Endodermal cell (in vitro differentiated cells): ENCODE measurements around the gene CRYGN. TPM values are rescaled to one million over a fixed set of nuclear protein-coding genes. Genes with fewer than 3 reads are reported as not detected.
A peak's percentile ranks its signal among the peaks of the same experiment; 100 is the strongest.

Experiments used
- DNase-seq: peaks from one replicate; pipeline ENCODE4 v3.0.0-alpha.2; 2017
- H3K27ac ChIP-seq: 2 replicates; pipeline ENCODE4 v1.5.1; 2013; ENCODE audit warnings: mild to moderate bottlenecking, low read depth, low read length, moderate library complexity
- H3K27me3 ChIP-seq: 2 replicates; pipeline ENCODE4 v1.6.1; 2013; ENCODE audit warnings: mild to moderate bottlenecking, low read length, moderate library complexity; ENCODE audit not compliant: insufficient read depth, control insufficient read depth, poor library complexity, severe bottlenecking
- H3K36me3 ChIP-seq: 2 replicates; pipeline ENCODE4 v1.7.0; 2013; ENCODE audit warnings: mild to moderate bottlenecking, low read length, moderate library complexity; ENCODE audit not compliant: control insufficient read depth, insufficient read depth
- H3K4me1 ChIP-seq: one replicate; pipeline ENCODE4 v1.7.0; 2013; ENCODE audit warnings: low read length; ENCODE audit not compliant: control insufficient read depth, insufficient read depth
- H3K4me3 ChIP-seq: 2 replicates; pipeline ENCODE4 v1.5.1; 2013; ENCODE audit warnings: mild to moderate bottlenecking, low read length, moderate library complexity
- H3K9ac ChIP-seq: 2 replicates; pipeline ENCODE4 v1.6.1; 2013; ENCODE audit warnings: mild to moderate bottlenecking, low read length, moderate library complexity; ENCODE audit not compliant: poor library complexity, severe bottlenecking; ENCODE audit errors: extremely low read depth
- H3K9me3 ChIP-seq: 2 replicates; pipeline ENCODE4 v1.6.1; 2013; ENCODE audit warnings: mild to moderate bottlenecking, low read length, moderate library complexity; ENCODE audit not compliant: control insufficient read depth
- H3K27ac Mint-ChIP-seq: 2 replicates; pipeline ENCODE4 v1.8.0; 2020; ENCODE audit warnings: mixed read lengths
- H3K27me3 Mint-ChIP-seq: 2 replicates; pipeline ENCODE4 v1.8.0; 2021; ENCODE audit warnings: mild to moderate bottlenecking, mixed read lengths; ENCODE audit not compliant: insufficient read depth
- H3K36me3 Mint-ChIP-seq: 2 replicates; pipeline ENCODE4 v1.8.0; 2020; ENCODE audit warnings: low read depth, mixed read lengths
- H3K4me1 Mint-ChIP-seq: 2 replicates; pipeline ENCODE4 v1.8.0; 2020; ENCODE audit warnings: mixed read lengths
- H3K4me3 Mint-ChIP-seq: 2 replicates; pipeline ENCODE4 v1.8.0; 2020; ENCODE audit warnings: mild to moderate bottlenecking, moderate library complexity, mixed read lengths
- H3K9me3 Mint-ChIP-seq: 2 replicates; pipeline ENCODE4 v1.8.0; 2020; ENCODE audit warnings: mild to moderate bottlenecking, mixed read lengths
- CTCF ChIP-seq: fragments of 200-600 bp; sonication (generic); conservative IDR thresholded peaks from 2 replicates; pipeline ENCODE4 v1.5.0; 2021; ENCODE audit warnings: antibody characterized with exemption, mild to moderate bottlenecking
- WGBS, 2 experiments: methylation state at CpG; one replicate each; pipeline versions ENCODE4 v1.1.5 to v1.1.7; 2013; ENCODE audit warnings: missing lambda C conversion rate in 2 of 2, mixed read lengths in 1 of 2; ENCODE audit not compliant: insufficient coverage in 1 of 2, insufficient read length in 1 of 2; 5-methylcytosine and 5-hydroxymethylcytosine counted together
- total RNA-seq, 2 donors: library from RNA; stranded (reverse); fragmentation: NEBNext Ultra II Directional in 1 of 2; extraction: Animal tissue kit (Norgen Biotek cat#: 25700) in 1 of 2; gene quantifications; 2 replicates in 1 of 2; 3 replicates in 1 of 2; pipeline ENCODE4 v1.2.1, GENCODE V29; 2021

Gene CRYGN
- total RNA-seq, 2 donors from 2014 or later = 2.3 to 4.4 TPM

DNA sequence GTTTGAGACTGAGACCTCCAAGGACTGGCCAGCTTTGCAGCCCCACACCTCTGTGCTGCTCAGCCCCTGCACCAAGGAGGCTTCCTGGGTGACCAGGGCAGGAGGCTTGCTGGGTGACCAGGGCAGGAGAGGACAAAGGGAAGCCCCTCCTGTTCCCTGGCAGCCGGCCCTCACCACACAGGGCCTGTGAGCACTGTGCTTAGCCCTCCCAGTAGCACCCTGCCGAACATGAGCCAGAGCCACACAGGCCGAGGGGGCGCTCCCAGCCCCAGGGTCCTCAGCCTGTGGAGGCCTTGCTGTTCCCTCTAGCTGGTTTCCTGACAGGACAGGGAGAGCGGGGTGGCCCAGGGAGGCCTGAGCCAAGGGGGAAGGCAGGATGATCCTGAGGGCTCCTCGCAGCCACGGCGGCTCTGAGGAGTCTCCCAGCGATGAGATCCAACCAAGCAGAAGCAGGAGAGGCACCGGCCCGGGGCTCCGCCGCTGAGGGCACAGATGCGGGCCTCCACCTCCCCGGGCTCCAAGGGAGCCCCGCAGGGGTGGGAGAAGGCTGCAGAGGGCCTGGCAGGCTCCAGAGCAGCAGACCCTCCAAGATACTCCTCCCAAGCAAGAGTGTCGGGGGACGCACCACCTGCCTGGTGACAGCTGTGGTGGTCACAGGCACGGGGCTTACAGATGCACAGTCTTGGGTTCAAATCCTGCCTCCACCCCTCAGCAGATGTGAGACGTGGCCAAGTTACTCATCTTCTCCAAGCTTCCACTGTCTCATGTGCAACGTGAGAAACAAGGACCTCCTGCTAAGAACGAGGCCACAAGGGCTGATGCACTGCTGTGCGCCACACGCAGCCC is 52.6 kb downstream of the CRYGN start:
- WGBS, 2 experiments = 90 to 93% methylated on average over 20 to 24 of the region's 24 CpGs
- H3K36me3 Mint-ChIP-seq = peaks cover 53% of the 10 kb centered on the region

DNA sequence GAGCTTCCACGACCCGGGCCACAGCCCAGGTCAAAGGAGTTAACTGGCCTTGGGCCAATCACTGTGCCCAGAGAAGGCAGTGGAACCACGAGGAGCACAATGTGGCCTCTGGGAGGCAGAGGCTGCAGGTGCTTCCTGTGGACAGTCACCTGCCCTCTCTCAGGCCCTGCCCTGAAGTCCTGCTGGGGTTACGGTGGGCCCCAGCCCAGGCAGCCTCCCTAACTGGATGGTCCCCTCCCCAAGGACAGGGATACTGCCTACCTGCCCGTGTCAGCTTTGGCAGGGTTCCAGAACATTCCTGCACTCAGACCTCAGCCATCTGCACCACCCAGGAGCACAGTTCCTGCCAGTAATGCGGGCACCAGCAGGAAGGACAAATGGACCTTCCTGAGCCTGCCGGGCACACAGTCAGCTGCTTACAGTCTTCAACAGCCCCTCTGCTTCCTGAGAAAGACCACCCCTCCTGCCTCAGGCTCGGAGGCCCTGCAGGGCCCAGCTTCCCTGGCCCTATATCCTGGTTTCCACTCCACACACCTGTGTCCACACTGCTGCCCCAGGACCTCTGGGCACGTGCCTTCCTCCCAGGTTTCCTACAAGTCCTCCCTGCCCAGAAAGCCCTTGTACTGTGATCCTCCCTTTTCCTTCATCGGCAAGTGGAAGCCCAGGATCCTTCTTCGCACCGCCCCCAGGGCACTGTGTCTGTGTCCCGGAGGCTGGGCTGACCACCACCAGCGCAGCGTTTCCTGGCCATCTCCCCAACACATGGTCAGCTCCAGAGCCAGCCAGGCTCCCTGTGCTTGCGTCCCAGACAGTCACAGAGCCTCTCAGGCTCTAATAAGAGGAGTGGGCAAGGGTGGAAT is 53.4 kb downstream of the CRYGN start:
- no peak for TF ChIP-seq CTCF
- peaks cover 3% of the 10 kb centered on the region for H3K4me1 ChIP-seq

More for the DNA sequence above, 52.6 kb downstream of the CRYGN start:
- Mint-ChIP-seq H3K4me1 (peaks cover 6% of the 10 kb centered on the region), H3K27me3 (peaks cover 24% of the 10 kb centered on the region), H3K27ac (no peak overlapping the region), H3K9me3 (no peaks in the 10 kb centered on the region), H3K4me3 (no peak overlapping the region)
- no peaks in the 10 kb centered on the region for H3K9me3 ChIP-seq
- H3K4me1 ChIP-seq = peaks cover 1% of the 10 kb centered on the region
- no peak for DNase-seq
- no peak overlapping the region for H3K27ac ChIP-seq
- H3K27me3 ChIP-seq = peaks cover 21% of the 10 kb centered on the region
- H3K4me3 ChIP-seq = no peak overlapping the region
- peaks cover 13% of the 10 kb centered on the region for H3K36me3 ChIP-seq
- no peak for TF ChIP-seq CTCF
- H3K9ac ChIP-seq = no peak overlapping the region

DNA sequence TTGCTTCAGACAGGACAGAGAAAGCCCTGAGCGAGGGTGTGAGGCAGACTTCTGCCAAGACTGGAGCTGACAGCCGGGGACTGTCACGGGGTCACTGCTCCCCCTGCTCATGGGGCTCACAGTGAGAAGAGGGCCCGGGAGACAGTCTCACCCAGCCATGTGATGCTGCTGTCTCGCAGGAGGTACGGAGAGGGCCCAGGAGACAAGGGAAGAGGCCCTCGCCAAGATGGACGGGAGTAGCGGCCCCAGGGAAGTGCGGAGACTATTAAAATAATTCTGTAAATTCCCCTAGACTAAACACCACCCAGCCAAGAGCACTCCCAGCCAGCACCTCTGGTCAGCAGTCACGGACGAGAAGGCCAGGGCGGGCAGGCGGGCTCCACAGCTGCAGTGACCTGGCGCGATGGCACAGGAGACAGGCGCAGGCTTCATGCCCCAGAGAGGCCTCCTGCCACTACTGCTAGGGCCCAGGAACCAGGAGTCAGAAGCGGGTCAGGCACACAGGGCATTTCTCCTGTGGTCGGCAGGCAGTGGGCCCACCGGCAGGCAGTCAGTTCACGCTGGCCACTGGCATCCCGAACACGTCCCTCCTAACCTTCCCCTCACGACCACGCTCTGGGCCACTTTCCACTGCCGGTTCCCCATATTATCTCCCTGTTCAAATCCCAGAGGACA is 54.2 kb downstream of the CRYGN start:
- Mint-ChIP-seq H3K27ac (no peak overlapping the region), H3K4me3 (no peak overlapping the region), H3K4me1 (peaks cover 10% of the 10 kb centered on the region), H3K9me3 (no peaks in the 10 kb centered on the region), H3K36me3 (peaks cover 49% of the 10 kb centered on the region), H3K27me3 (peaks cover 28% of the 10 kb centered on the region)
- Histone ChIP-seq H3K27me3 (peaks cover 29% of the 10 kb centered on the region), H3K27ac (no peak overlapping the region), H3K9ac (no peak overlapping the region), H3K4me3 (no peak overlapping the region), H3K4me1 (peaks cover 3% of the 10 kb centered on the region), H3K9me3 (no peaks in the 10 kb centered on the region), H3K36me3 (peaks cover 7% of the 10 kb centered on the region)
- 95 to 99% methylated on average over 16 to 26 of the region's 26 CpGs for WGBS, 2 experiments
- DNase-seq = no peak
- TF ChIP-seq CTCF = no peak

More for the DNA sequence above, 53.4 kb downstream of the CRYGN start:
- Histone ChIP-seq H3K4me3 (no peak overlapping the region), H3K9ac (no peak overlapping the region), H3K27ac (no peak overlapping the region), H3K27me3 (peaks cover 29% of the 10 kb centered on the region), H3K36me3 (peaks cover 13% of the 10 kb centered on the region), H3K9me3 (no peaks in the 10 kb centered on the region)
- peaks cover 10% of the 10 kb centered on the region for H3K4me1 Mint-ChIP-seq
- H3K9me3 Mint-ChIP-seq = no peaks in the 10 kb centered on the region
- 94 to 95% methylated on average over 8 to 16 of the region's 16 CpGs for WGBS, 2 experiments
- peaks cover 56% of the 10 kb centered on the region for H3K36me3 Mint-ChIP-seq
- H3K27ac Mint-ChIP-seq = peak overlapping the region; percentile 35
- peaks cover 28% of the 10 kb centered on the region for H3K27me3 Mint-ChIP-seq
- H3K4me3 Mint-ChIP-seq = no peak overlapping the region
- DNase-seq = no peak
